ENCODE measurements around the gene ILDR2.

- TF ChIP-seq CTCF (IDR thresholded peaks at IDR 0.05) (no peak), EP300 (IDR thresholded peaks at IDR 0.05) (no peak)
These were observed 5.5 kb upstream of the ILDR2 start for GRCh38 chr1:166980818-166981217.

All from gastroesophageal sphincter (tissue), 3 donors.